Nucleus accumbens (tissue), 56 donors: ENCODE data around the gene SPRTN.
"Not testable (repeated sequence)": the region's sequence is repeated elsewhere in the genome, so short reads cannot be mapped to it uniquely, and the experiment has no call there.

Source experiments
- DNase-seq, 56 donors: peaks; one replicate each; lab custom pipeline; 2025; lab: John Stamatoyannopoulos, UW

SPRTN gene

DNA sequence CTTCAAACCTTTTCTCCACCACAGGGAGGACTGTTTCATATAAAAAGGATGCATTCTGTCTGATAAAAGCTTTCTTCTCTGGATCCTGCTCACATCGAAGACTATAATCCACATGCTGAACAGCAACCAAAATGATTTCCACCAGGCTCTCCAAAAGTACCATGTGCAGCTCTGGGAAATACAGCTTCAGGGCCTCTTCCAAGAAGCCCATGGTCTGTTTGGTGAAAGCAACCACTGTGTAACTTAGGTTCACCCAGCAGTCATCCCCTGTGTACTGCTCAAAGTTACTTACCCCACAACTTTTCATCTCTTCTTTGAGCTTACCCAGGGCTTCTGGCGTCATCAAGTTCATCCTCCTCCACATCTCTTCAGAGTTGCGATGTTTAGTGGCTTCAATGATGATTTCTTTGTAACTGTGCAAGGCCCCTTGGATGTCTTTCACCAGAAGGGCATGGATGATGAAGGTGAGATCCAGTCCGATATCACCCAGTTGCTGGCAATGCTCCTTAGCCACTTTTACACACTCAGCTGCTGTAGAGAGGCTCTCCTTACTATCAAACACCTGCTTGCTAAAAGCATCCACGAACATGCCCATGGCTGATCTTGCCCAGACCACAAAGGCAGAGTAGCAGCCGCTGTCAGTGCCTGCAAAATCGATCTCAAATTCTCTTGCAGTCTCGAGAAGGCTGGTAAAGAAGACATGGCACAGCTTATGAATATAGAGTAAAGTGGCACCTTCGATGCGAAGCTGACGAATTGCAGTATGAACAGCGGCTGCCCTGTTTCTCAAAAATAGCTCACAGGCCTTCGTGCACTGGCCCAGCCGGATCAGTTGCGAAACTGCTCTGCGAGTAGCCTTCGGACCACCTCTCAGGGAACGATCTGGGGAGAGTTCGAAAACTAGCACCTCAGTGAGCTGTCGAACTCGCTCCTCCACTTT lies 2.2 kb upstream of the SPRTN start:
- DNase-seq, result no peak

DNA sequence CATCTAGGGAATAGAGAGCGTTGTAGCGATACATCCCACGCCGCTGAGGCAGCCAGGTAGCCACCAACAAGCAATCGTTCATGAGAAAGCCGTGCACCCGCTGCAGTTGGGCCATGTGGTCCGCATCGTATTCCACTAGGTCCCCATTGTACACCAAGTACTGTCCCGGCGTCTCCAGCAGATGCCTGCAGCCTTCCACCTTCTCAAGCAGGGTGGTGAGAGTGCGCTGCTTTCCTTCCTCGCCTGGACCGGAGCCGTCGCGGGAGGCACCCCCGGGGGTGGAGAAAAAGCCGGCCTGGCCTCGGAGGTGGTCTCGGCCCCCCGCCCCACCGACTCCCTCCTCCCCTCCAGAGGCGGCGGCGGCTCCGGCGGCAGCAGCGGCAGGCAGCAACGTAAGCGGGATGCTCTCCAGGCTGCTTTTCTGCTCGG lies 1.0 kb upstream of the SPRTN start:
- peak in 8 of 56 donors; percentile 31 to 68 (median 37) for DNase-seq

DNA sequence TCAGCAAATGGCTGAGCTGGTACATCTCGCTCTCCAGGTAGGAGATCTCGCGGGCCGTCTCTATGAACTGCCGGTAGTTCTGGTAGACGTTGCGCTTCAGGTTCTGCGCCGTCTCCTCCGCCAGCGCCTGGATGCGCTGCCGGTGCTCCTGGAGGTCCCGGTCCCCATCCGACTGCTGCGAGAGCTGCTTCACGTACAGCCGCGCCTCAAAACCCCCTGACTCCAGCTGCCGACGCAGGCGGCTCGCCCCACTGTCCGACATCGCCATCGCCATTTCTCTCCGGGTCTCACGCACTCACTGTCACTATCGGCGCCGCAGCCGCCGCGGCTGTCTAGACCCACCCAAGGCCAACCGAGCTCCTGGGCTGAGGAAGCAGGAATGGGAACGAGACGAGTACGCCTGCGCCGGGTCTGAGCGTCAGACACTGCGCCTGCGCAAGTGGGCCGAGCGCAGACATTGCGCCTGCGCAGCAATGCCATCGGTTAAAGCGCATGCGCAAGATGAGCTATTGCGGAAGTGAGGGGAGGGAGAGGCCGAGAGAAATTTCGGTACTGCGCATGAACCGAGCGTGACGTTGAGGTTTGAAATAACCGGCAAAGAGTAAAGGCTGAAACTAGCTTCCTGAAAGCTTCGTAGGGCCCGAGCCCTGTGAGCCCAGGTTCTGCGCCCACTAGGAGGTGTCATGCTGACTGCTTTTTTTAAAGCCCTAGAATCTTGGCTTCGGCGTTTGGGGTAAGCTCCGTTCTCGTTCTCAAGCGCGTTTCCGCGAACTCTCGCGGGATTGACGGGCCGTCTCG lies 422 bp upstream of the SPRTN start, which contains the start of gene EXOC8:
Gene EXOC8 (minus strand): TSS at position 381 of the 798 bp plus-strand sequence. CDS start 107 bp downstream, at position 274.
- peak; percentile 53 to 99 (median 94) for DNase-seq

DNA sequence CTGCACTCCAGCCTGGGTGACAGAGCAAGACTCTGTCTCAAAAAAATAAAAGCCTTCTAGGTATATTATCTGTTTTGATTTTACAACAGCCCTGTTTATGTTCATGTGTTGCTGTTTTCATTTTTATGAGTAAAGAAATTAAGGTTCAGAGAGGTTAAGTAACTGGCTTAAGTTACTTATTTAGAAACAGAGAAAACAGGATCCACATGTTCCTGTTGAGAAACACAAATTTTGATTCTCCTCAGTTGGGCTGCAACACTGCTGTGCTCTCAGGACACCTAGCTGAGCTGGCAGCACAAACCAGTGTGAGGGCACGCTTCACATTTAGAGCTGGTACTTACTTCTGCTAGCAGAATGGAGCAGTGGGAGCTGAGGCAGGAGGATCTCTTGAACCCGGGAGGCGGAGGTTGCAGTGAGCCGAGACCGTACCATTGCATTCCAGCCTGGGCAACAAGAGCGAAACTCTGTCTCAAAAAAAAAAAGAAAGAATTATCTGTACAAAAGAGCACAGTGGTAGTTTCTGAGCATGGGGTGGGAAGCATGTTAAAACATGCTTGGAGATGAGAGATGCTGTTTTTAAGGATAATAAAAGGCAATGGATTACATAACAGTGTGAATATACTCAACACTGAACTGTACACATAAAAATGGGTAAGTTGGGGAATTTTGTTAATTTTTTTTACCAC lies 2.4 kb downstream of the SPRTN start:
- no peak for DNase-seq

DNA sequence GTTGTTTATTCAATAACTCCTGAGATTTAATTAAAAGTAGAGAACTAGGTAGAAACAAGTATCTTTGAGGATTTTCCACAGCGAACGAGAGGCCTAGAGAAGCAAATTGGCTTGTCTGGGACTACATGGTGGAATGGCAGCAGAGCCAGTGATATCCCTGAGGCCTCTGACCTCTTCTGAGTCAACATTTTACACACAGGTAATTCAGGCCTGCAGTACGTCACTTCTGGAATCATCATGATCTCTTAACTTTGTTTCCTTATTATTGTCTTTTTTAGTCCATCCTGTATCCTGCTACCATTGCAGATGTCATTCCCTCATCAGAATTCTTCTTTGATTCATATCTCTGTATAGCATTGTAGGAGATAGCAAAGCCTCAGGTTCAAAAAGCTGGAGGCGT lies 9.9 kb downstream of the SPRTN start:
- no peak for DNase-seq

DNA sequence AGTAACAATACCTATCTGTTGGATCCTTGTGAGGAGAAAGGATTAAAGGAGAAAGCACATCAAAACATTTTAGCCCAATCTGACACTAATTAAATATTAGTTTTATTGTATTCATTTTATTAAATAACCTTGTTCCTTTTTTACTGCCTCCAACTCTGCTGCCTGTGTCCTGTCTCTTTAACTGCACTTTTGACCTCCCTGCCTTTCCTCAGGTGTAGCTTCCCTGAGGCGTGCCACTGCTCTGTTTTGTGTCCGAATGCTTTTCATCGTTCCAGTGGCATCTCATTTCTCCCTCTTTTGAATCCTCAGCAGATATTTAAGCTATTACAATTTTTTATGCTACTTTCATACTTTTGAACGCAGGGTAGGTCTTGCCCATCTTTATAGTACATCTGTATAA lies 10.3 kb downstream of the SPRTN start:
- DNase-seq, result no peak

DNA sequence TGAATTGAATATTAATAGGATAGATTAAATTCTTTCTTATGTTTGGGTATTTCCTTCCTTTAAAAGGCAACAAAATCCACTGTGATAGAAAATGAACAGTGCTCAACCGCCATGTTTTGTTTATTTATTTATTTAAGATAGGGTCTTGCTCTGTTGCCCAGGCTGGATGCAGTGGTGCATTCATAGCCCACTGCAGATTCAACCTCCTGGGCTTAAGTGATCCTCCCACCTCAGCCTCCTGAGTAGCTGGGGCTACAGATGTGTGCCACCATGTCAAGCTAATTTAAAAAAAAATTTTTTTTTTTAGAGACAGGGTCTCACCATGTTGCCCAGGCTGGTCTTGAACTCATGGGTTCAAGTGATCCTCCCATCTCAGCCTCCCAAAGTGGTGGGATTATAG lies 10.8 kb downstream of the SPRTN start:
- not testable (repeated sequence) for DNase-seq

DNA sequence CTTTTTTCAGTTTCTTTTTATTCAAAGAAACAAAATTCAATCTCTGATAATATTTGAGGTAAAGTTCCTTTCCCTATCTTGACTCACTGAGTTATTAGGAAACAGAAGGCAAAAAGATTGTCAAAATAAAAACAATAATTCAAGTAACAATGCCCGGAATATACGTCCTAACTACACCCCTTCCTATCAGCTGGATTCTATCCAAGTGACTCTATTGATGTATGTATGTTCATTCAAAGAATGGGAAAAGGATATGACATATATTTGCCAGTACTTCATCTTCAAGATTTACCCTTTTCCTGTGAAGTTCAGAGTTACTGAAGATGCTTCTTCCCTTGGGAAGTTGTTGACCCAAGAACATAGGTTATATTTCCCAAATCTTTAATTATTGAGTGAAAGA lies 13.7 kb downstream of the SPRTN start:
- DNase-seq, result no peak

DNA sequence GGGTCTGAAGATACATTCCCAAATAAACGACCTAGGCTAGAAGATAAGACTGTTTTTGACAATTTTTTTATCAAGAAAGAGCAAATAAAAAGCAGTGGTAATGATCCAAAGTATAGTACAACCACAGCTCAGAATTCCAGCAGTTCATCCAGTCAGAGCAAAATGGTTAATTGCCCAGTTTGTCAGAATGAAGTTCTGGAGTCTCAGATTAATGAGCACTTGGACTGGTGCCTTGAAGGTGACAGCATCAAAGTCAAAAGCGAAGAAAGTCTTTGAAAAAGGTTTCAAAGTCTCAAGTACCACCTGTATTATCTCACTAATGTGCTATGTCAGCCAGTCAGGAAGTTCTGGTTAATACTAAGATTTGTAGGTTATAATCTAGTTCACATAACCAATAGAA lies 15.0 kb downstream of the SPRTN start:
- no peak for DNase-seq

DNA sequence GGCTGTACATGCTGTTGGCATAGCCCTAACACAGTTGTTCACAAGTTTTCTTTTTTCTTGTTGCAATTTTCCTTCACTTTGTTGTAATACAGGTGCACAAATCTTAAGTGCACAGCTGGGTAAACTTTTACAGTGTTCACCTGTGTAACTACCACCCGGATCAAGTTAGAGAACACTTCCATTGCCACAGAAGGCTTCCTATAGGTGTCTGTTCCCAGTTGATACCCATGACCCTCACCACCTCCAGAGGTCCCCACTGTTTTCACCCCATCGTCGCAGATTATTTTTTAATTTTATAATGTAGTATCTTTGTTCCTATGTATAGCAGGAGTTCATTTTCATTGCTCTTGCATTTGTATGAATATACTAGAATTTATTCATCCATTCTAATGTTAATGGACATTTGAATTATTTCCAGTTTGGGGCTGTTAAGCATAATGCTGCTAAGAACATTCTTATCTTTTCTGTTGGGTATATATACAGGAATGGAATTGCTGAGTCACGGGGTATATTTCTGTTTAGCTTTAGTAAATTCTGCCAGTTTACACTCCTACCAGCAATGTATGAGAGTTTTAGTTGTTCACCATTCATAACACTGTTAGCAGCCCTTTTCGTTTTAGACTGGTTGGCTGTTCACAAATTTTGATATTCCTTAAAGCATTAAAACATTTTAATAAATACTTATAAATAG lies 16.4 kb downstream of the SPRTN start:
- DNase-seq, result no peak

DNA sequence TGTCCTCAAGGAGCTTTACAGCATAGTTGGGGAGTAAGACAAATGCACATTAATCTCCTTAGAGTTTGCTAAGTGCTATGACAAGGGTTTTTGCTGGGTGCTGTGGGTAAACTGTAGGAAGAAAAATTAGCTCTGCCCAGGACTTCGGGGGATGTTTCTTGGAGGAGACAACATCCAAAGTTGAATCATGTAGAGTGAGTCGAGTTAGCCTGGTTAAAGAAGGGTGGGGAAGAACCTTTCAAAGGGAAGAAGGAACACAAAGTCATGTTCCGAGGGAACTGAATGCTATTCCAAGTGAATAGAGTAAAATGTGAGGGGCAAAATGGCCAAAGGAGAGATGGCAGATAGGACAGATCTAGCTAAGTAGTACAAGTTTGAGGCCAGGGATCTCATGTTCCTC lies 17.1 kb downstream of the SPRTN start:
- DNase-seq, result no peak

DNA sequence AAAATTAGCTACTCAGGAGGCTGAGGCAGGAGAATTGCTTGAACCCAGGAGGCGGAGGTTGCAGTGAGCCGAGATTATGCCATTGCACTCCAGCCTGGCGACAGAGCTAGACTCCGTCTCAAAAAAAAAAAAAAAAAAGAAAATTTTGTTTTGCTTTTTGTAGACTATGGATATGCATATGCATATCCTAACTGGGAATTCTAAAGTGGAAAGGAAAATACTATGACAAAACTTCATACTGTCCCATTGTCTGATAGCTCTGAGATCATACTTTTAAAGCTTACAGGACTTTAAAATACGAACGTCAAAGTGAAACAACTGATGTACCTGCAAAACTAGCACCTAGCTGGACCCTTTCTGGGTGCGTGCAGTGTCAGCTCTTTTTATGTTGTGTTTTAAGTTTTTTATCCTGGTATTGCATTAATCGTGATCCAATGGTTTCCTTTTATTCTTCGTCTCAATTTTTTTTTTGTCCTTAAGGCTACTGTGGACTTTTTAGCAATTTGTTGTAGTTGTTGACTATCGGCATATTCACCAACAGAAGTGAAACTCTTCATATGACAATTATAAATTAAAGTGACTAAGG lies 19.2 kb downstream of the SPRTN start:
- no peak for DNase-seq

DNA sequence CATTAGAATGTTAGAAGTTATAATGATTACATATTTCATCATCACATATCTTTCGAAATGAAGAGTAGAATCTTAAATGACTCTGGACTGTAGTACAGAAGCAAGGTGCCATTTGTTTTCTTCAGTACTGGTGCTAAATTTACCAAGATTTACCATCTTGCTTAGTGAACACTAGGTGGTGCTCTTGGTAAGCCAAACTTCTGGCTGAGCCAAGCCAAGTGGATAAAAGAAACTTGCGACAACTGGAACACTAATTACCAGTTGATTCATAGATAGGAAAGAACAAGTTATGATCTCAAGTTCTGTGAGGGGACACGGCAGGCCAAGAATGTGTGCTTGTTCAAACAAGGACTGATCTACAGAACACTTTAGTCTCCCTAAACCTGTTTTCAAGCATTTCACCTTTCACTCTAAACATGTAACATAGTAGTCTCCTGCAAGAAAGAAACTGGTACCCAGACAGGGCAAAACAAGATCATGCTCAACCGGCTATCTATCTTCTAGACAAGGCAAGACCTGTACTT lies 19.8 kb downstream of the SPRTN start:
- peak in 18 of 56 donors; percentile 3 to 40 (median 20) for DNase-seq

DNA sequence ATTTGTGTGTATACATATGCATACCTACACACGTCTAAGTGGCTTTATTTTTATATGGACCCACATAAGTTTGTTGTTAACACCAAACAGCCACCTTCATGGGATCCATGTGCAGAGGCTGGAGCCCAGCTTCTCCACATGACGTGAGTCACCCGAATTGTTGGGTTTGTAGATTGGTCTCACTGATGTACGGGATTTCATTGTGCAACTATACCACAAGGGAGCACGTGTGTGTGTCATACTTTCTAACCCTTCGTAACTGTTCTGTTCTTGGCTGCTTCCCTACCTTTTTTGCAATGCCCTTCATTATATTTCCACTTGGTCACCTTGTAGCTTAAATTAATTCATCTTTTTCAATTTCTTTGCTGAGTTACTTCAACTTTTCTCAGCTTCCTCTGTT lies 21.0 kb downstream of the SPRTN start:
- DNase-seq, result no peak

DNA sequence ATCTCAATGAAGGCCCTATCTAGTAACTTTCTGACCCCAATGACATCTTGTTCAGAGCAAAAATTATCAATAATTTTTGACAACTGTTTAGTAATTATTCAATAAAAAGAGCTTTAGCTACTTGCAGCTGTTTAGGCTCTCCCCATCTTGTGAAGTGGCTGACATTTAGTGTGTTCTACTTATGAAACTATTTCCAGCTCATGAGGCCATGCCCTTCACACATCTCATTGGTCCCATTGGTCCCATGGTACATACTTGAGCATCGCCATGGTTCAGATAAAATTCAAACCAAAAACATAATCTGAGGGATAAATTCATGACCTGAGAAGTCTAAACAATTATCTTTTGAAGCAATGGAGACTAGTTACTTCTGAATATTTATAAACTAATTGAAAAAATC lies 24.2 kb downstream of the SPRTN start:
- no peak for DNase-seq

DNA sequence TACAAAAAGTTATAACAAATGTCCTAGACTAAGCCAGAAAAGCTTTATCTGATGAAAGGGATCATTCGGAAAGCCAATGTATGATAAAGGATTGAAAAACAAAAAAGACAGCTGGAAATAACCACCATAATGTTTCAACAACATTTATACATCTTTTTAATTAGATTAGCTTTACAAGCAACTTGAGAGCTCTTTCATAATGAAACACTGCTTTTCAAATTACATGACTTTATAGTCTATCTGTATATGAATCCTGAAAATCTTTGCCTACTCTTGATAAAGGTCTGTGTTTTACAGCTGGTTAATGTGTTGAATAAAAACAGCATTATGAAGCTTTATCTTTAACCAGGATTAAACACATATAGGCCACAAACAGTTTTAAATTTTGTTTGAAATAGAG lies 25.5 kb downstream of the SPRTN start:
- no peak for DNase-seq

DNA sequence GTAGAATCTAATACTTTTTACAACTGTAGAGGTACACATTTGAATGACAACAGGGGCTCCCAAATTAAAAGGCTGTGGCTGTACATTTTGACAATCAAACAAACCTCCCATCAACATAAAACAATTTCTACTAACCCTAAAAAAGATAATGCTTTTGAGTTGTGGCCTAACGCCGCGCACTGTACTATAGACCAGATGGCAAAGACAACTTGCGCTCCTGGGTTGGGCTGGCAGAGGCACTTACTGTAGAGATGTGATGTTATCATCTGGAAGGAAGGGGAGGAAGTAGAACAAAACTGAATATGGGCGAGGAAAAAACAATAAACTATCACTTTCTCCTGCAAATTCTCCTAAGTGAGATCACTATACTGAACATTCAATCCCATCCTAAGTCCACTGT lies 26.1 kb downstream of the SPRTN start:
- DNase-seq, result no peak

DNA sequence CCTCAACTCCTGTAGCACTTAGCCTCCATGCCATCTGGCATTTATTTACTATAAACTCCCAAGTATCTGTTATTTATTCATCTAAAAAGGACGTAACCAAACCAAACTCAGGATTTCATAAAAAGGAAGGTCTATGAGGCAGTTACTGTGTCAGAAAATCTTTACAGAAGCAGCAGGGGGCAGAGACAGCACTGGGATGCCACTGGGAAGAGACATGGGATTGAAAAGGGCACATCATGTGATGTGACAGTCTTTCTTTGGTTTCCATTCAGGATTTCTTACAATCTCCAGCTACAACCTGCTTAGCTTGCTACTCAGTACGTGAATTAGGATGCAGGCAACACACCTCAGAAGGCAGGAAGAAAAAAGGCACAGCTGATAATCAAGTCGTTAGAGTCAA lies 31.2 kb downstream of the SPRTN start:
- peak in 17 of 56 donors; percentile 1 to 29 (median 17) for DNase-seq

DNA sequence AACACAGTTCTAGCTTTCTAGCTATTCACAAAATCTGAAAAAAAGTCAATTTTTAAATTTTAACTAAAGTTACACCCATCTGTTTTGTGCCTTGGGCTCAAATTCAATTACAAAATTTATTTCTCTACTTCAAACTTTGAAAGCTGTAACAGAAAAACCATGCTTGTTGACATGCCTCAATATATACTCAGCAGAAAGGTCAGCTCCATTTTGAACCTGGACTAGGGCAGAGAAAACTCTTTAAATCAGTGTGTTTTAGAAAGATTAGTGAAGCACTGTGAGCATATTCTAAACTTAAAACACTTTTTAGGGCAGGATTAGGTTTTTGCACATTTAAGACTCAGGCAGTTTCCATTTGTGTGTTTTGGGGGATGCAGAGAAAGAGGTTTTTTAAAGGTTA lies 34.4 kb downstream of the SPRTN start:
- no peak for DNase-seq

DNA sequence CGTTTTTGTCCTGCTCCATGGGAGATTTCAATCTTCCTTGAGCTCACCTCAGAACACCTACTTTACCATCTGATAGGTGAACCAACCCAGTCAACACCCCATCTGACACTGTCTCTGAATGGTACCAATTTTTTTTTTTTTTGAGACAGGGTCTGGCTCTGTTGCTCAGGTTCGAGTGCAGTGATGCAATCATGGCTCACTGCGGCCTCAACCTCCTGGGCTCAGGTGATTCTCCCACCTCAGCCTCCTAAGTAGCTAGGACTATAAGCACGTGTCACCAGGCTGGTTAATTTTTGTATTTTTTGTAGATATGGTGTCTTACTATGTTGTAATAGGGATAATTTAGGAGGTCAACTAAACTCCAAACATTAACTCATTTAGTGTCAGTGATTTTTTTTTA lies 36.3 kb downstream of the SPRTN start:
- no peak for DNase-seq
